ENCODE data around the gene TAS1R3.

DNA sequence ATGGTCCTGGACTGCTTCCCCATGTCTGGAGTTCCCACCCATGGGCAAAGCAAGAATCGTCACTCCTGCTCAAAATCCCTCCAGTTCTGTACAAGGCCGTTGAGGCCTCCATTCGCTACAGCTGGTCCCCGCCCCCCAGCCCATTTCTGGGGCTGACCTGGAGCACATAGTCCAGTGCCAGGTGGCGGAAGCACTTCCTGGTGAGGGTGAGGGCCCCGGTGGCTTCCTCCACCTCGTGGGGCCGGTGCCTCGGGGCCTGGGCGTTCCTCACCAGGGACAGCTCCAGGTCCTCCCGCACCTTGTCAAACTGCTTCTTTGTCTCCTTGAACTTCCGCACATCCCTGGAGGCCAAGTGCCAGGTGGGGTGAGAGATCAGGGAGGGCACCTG is 30.7 kb upstream of the TAS1R3 start:
- no peak for TF ChIP-seq POLR2AphosphoS5 (IDR thresholded peaks at IDR 0.05; ENCODE audit: low read depth, low read length)
- TF ChIP-seq SIN3A (IDR thresholded peaks at IDR 0.05; ENCODE audit: borderline replicate concordance, insufficient read depth, low read length), result no peak
- TF ChIP-seq TAF1 (IDR thresholded peaks at IDR 0.05; ENCODE audit: borderline replicate concordance, insufficient read depth, low read length), result no peak
- TF ChIP-seq, protein P1, sequence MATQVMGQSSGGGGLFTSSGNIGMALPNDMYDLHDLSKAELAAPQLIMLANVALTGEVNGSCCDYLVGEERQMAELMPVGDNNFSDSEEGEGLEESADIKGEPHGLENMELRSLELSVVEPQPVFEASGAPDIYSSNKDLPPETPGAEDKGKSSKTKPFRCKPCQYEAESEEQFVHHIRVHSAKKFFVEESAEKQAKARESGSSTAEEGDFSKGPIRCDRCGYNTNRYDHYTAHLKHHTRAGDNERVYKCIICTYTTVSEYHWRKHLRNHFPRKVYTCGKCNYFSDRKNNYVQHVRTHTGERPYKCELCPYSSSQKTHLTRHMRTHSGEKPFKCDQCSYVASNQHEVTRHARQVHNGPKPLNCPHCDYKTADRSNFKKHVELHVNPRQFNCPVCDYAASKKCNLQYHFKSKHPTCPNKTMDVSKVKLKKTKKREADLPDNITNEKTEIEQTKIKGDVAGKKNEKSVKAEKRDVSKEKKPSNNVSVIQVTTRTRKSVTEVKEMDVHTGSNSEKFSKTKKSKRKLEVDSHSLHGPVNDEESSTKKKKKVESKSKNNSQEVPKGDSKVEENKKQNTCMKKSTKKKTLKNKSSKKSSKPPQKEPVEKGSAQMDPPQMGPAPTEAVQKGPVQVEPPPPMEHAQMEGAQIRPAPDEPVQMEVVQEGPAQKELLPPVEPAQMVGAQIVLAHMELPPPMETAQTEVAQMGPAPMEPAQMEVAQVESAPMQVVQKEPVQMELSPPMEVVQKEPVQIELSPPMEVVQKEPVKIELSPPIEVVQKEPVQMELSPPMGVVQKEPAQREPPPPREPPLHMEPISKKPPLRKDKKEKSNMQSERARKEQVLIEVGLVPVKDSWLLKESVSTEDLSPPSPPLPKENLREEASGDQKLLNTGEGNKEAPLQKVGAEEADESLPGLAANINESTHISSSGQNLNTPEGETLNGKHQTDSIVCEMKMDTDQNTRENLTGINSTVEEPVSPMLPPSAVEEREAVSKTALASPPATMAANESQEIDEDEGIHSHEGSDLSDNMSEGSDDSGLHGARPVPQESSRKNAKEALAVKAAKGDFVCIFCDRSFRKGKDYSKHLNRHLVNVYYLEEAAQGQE (IDR thresholded peaks at IDR 0.05; ENCODE audit: insufficient read depth in 1 of 2, low read depth in 2 of 2, low read length in 2 of 2), result peak in 1 of 2 experiments; percentile 65; a peak in 1 of 4 replicates

All from PFSK-1 (cell line).